Right lobe of liver (tissue), 6 donors: Measurements from ENCODE around the gene GORASP2. TPM values are rescaled to one million over a fixed set of nuclear protein-coding genes. Genes with fewer than 3 reads are reported as not detected.

Source experiments
- ATAC-seq, 4 donors: fragments of 200-7000 bp; cut with Tn5 transposase; one replicate each; pipeline ENCODE4 v1.9.1; 2020; ENCODE audit warnings: mild to moderate bottlenecking in 4 of 4, moderate library complexity in 4 of 4
- DNase-seq, 3 donors: peaks; one replicate each; pipeline ENCODE4 v3.0.0-alpha.2; 2020
- H3K27ac ChIP-seq, 3 donors: fragments of 200-600 bp; one replicate each; pipeline ENCODE4 v1.8.0; 2022
- H3K27me3 ChIP-seq, 2 donors: fragments of 200-600 bp; one replicate each; pipeline ENCODE4 v1.8.0; 2022
- H3K36me3 ChIP-seq, 4 donors: fragments of 200-600 bp; sonication (generic) in 1 of 4; one replicate each; pipeline versions ENCODE4 v1.5.1 to v1.8.0; 2017 to 2022; ENCODE audit warnings: control low read depth in 1 of 4
- H3K4me1 ChIP-seq, 4 donors: fragments of 200-600 bp; sonication (generic) in 1 of 4; one replicate each; pipeline versions ENCODE4 v1.5.1 to v1.8.0; 2017 to 2022; ENCODE audit warnings: control low read depth in 1 of 4
- H3K4me3 ChIP-seq, 3 donors: fragments of 200-600 bp; one replicate each; pipeline ENCODE4 v1.8.0; 2022
- H3K9me3 ChIP-seq, 4 donors: fragments of 200-600 bp; sonication (generic) in 1 of 4; one replicate each; pipeline versions ENCODE4 v1.5.1 to v1.8.0; 2017 to 2022; ENCODE audit warnings: control low read depth in 1 of 4
- POLR2A ChIP-seq: fragments of 450-650 bp; IDR thresholded peaks from one replicate; pipeline ENCODE4 v1.6.1; 2017; ENCODE audit warnings: antibody characterized with exemption, mild to moderate bottlenecking
- WGBS: methylation state at CpG from one replicate; pipeline ENCODE4 v1.1.6; 2018; ENCODE audit warnings: low coverage, low lambda C conversion rate; ENCODE audit not compliant: insufficient coverage; ENCODE audit errors: missing lambda C conversion rate; 5-methylcytosine and 5-hydroxymethylcytosine counted together
- intact Hi-C, 2 donors: fragments of 100-400 bp; cut with DNase I; formaldehyde crosslinking; loops; one replicate each; pipeline versions ENCODE4 v1.11.2 to v1.14.1; 2022
- total RNA-seq, 6 experiments: library from RNA; depleted of rRNA in 2 of 6; stranded (reverse); fragments of >200 nt in 2 of 6; fragmentation: NEBNext Ultra II Directional in 3 of 6; extraction: Animal tissue kit (Norgen Biotek cat#: 25700) in 3 of 6; gene quantifications; one replicate each; pipeline versions ENCODE4 v1.1.0 to v1.2.4, GENCODE V29; 2016 to 2023
- TF ChIP-seq, protein P1 (sequence below), 4 donors: fragments of 200-600 bp in 3 of 4; fragments of 450-650 bp in 1 of 4; IDR thresholded peaks; one replicate each; pipeline versions ENCODE4 v1.5.1 to v1.8.0; 2016 to 2022; ENCODE audit warnings: antibody characterized with exemption in 4 of 4, mild to moderate bottlenecking in 2 of 4
- donor health status: DM: no; HTN: yes; CAD: no.
- donor health status: DM: no; HTN: no; CAD: no.
- donor health status: DM: no; HTN: no; CAD: no.
- donor health status: DM: no; HTN: yes; CAD: no.
- donor health status: DM: no; HTN: yes; CAD: no.

Gene GORASP2
- total RNA-seq, 6 experiments from 2014 or later = 32.8 to 47.6 (median 37.6) TPM

DNA sequence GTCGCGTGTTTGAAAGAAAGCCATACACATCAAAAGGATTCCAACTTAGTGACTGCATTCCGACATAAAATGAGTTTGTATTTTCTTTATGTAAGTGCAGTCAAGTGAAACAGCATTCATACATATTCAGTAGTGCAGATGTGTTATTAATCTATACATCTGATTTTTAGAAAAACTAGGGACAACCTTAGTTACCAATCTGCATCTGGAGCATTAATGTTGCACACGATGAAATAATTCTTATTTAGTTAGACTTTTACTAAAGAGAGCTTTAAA, 1.9 kb downstream of the GORASP2 start:
- 34% methylated on average over 4 of the region's 4 CpGs for WGBS

DNA sequence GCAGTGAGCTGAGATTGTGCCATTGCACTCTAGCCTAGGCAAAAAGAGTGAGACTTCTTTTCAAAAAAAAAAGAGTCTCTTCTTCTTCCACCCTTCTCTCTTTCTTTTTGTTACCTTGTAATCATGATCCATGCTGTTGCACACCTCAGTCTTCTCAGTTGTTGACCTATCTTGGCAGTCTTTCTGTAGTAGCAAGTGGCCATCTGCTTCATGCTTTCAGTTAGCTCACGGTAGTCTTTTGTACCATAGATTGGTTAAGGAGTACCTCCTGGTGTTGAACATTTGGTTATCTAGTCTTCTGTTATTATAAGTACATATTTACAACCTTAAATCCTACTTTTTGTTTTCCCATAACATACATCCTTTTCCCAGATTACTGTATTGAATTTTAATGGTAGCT, 3.1 kb downstream of the GORASP2 start:
- intact Hi-C loops = no loop called here
- 26% methylated on average over 1 of the region's 1 CpG for WGBS

More for the DNA sequence above, 1.9 kb downstream of the GORASP2 start:
- peaks cover 0 to 12% (median 5%) of the 10 kb centered on the region in 4 donors for H3K4me1 ChIP-seq
- peak overlapping the region in 1 of 3 donors; percentile 90 for H3K4me3 ChIP-seq
- no peak overlapping the region for H3K27ac ChIP-seq
- TF ChIP-seq, protein P1, sequence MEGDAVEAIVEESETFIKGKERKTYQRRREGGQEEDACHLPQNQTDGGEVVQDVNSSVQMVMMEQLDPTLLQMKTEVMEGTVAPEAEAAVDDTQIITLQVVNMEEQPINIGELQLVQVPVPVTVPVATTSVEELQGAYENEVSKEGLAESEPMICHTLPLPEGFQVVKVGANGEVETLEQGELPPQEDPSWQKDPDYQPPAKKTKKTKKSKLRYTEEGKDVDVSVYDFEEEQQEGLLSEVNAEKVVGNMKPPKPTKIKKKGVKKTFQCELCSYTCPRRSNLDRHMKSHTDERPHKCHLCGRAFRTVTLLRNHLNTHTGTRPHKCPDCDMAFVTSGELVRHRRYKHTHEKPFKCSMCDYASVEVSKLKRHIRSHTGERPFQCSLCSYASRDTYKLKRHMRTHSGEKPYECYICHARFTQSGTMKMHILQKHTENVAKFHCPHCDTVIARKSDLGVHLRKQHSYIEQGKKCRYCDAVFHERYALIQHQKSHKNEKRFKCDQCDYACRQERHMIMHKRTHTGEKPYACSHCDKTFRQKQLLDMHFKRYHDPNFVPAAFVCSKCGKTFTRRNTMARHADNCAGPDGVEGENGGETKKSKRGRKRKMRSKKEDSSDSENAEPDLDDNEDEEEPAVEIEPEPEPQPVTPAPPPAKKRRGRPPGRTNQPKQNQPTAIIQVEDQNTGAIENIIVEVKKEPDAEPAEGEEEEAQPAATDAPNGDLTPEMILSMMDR (IDR thresholded peaks at IDR 0.05) = no peak
- no peak for TF ChIP-seq POLR2A
- no peak for ATAC-seq
- intact Hi-C loops = no loop called here
- no peaks in the 10 kb centered on the region for H3K36me3 ChIP-seq
- no peak for DNase-seq
- no peaks in the 10 kb centered on the region for H3K9me3 ChIP-seq
- no peaks in the 10 kb centered on the region for H3K27me3 ChIP-seq

DNA sequence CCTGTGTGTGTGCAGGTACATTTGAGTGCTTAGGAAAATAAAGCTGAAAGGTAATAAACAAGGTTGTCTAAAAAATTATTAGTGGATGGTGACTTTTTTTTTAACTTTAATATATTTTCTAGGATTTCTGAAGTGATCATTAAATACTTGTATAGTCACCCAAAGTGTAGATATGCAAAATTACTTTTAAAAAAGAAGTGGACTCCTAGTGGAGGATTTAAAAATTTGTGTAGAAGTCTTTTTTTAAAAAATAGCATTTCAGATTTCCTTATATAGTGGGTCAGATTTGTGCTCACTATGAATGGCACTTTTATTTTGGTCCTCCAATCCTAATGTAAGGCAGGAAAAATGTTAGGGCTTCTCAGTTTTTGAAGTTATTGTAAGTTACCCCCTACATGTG, 3.9 kb downstream of the GORASP2 start:
- DNase-seq (no peak), ATAC-seq (no peak)
- Histone ChIP-seq H3K4me3 (no peak overlapping the region), H3K4me1 (peaks cover 0 to 12% (median 5%) of the 10 kb centered on the region in 4 donors), H3K27me3 (no peaks in the 10 kb centered on the region), H3K36me3 (peaks cover 0 to 8% (median 0%) of the 10 kb centered on the region in 4 donors), H3K27ac (no peak overlapping the region), H3K9me3 (no peaks in the 10 kb centered on the region)
- intact Hi-C loops = no loop called here
- TF ChIP-seq POLR2A = no peak
- TF ChIP-seq, protein P1 (IDR thresholded peaks at IDR 0.05) = no peak

More for the DNA sequence above, 3.1 kb downstream of the GORASP2 start:
- Histone ChIP-seq H3K4me1 (peaks cover 0 to 12% (median 5%) of the 10 kb centered on the region in 4 donors), H3K4me3 (no peak overlapping the region), H3K27ac (no peak overlapping the region), H3K27me3 (no peaks in the 10 kb centered on the region), H3K9me3 (no peaks in the 10 kb centered on the region), H3K36me3 (peaks cover 0 to 2% (median 0%) of the 10 kb centered on the region in 4 donors)
- ATAC-seq (no peak), DNase-seq (no peak)
- TF ChIP-seq POLR2A = no peak
- TF ChIP-seq, protein P1 (IDR thresholded peaks at IDR 0.05) = no peak

DNA sequence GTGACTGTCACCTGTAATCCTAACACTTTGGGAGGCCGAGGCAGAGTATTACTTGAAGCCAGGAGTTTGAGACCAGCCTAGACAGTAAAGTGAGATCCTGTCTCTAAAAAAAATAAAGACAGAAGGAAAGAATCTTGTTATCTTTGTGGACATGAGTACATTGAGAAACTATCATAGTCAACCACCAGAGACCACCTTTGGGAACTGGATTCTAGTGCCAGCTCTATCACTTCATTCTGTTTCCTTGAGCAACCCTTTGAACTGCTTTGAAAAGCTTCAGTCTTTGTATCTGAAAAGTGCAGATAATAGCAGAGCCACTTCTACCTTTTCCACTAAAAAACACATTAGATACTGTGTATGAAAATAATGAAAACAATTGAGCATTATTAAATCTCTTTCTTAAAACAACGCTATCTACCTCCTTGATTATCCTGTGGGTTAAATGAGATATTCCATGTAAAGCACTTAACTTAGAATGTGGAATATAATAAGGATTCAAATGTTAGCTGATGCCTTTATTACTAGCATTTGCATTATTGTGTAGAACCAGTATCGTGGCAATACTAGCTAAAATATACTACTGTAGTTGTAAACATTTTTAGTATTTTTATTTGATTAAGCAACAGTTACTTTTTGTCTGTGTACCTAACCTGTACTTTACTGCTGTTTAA, 8.8 kb downstream of the GORASP2 start:
- DNase-seq (no peak), ATAC-seq (no peak)
- Histone ChIP-seq H3K4me1 (peaks cover 0 to 4% (median 1%) of the 10 kb centered on the region in 4 donors), H3K36me3 (peaks cover 0 to 8% (median 0%) of the 10 kb centered on the region in 4 donors), H3K27ac (no peak overlapping the region), H3K27me3 (no peaks in the 10 kb centered on the region), H3K9me3 (no peaks in the 10 kb centered on the region), H3K4me3 (no peak overlapping the region)
- intact Hi-C loops = no loop called here
- TF ChIP-seq, protein P1 (IDR thresholded peaks at IDR 0.05) = no peak
- no peak for TF ChIP-seq POLR2A
- WGBS = 50% methylated on average over 3 of the region's 3 CpGs

DNA sequence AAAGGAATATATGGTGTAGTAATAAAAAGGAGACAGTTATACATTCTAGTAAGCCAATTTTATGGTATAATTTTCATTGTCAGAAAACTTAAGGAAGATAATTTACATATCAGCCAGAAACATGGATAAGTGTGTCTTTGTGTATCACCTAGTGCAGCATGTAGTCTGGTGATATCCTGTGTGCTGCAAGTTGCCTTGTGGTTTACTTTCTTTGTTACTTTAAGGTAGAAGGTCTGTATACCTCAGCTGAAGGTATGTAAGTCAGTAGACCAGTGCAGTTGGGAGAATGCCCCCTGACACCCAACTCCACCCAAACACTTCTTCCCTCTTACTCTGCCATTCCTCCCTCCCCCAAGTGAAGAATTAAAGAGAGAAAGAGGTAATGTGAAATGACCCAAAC, 11.0 kb downstream of the GORASP2 start:
- intact Hi-C loops = no loop called here
- TF ChIP-seq, protein P1 (IDR thresholded peaks at IDR 0.05) = no peak
- TF ChIP-seq POLR2A = no peak
- Histone ChIP-seq H3K27ac (no peak overlapping the region), H3K27me3 (no peaks in the 10 kb centered on the region), H3K9me3 (no peaks in the 10 kb centered on the region), H3K4me1 (peaks cover 0 to 24% (median 11%) of the 10 kb centered on the region in 4 donors), H3K4me3 (no peak overlapping the region), H3K36me3 (peaks cover 0 to 8% (median 0%) of the 10 kb centered on the region in 4 donors)
- DNase-seq = no peak
- ATAC-seq = no peak
